Smooth muscle cell (in vitro differentiated cells): ENCODE measurements around the gene IRGQ. TPM values are rescaled to one million over a fixed set of nuclear protein-coding genes. Genes with fewer than 3 reads are reported as not detected.

ENCODE experiments used
- DNase-seq: peaks from one replicate; lab custom pipeline; 2025; ENCODE audit not compliant: unreplicated experiment; lab: John Stamatoyannopoulos, UW
- H2AFZ ChIP-seq: fragments of 200-600 bp; sonication (generic); 2 replicates; pipeline ENCODE4 v1.6.0; 2016; ENCODE audit warnings: antibody characterized with exemption, low read depth, mild to moderate bottlenecking
- H3F3A ChIP-seq: fragments of 200-600 bp; sonication (generic); 2 replicates; pipeline ENCODE4 v1.6.0; 2017; ENCODE audit warnings: antibody characterized with exemption, low read depth
- H3K27ac ChIP-seq: fragments of 200-600 bp; sonication (generic); 2 replicates; pipeline ENCODE4 v1.5.1; 2016; ENCODE audit warnings: low read depth, mild to moderate bottlenecking
- H3K27me3 ChIP-seq: fragments of 200-600 bp; sonication (generic); 2 replicates; pipeline ENCODE4 v1.6.1; 2016; ENCODE audit warnings: low read depth, mild to moderate bottlenecking
- H3K36me3 ChIP-seq: fragments of 200-600 bp; sonication (generic); 2 replicates; pipeline ENCODE4 v1.5.1; 2016; ENCODE audit warnings: low read depth
- H3K4me1 ChIP-seq: fragments of 200-600 bp; sonication (generic); 2 replicates; pipeline ENCODE4 v1.5.1; 2016; ENCODE audit warnings: low read depth
- H3K4me2 ChIP-seq: fragments of 200-600 bp; sonication (generic); 2 replicates; pipeline ENCODE4 v1.6.0; 2016; ENCODE audit warnings: mild to moderate bottlenecking
- H3K4me3 ChIP-seq: fragments of 200-600 bp; sonication (generic); 2 replicates; pipeline ENCODE4 v1.5.1; 2016; ENCODE audit warnings: mild to moderate bottlenecking
- H3K79me2 ChIP-seq: fragments of 200-600 bp; sonication (generic); 2 replicates; pipeline ENCODE4 v1.6.0; 2016; ENCODE audit warnings: low read depth, mild to moderate bottlenecking
- H3K9ac ChIP-seq: fragments of 200-600 bp; sonication (generic); 2 replicates; pipeline ENCODE4 v1.6.0; 2016; ENCODE audit warnings: low read depth
- H3K9me3 ChIP-seq: fragments of 200-600 bp; sonication (generic); replicated peaks from 2 replicates; pipeline ENCODE4 v1.5.1; 2016; ENCODE audit warnings: low read depth
- H4K20me1 ChIP-seq: fragments of 200-600 bp; sonication (generic); 2 replicates; pipeline ENCODE4 v1.6.0; 2016; ENCODE audit warnings: low read depth
- CTCF ChIP-seq: fragments of 200-600 bp; sonication (generic); IDR thresholded peaks from 2 replicates; pipeline ENCODE4 v1.5.1; 2017; ENCODE audit warnings: borderline replicate concordance, mild to moderate bottlenecking, antibody characterized with exemption; ENCODE audit not compliant: insufficient read depth, poor library complexity, severe bottlenecking
- WGBS: methylation state at CpG from one replicate; pipeline ENCODE4 v1.1.7; 2016; ENCODE audit warnings: low lambda C conversion rate; 5-methylcytosine and 5-hydroxymethylcytosine counted together
- polyA plus RNA-seq: library from polyadenylated mRNA; unstranded; fragments of >200 nt; fragmentation: Nextera tagmentation; extraction: Ambion mirVana; gene quantifications from 2 replicates; pipeline ENCODE4 v1.2.1, GENCODE V29; 2016
- total RNA-seq: library from RNA; depleted of rRNA; stranded (reverse); fragments of >200 nt; gene quantifications from 2 replicates; pipeline ENCODE4 v1.2.3, GENCODE V29; 2014

IRGQ gene
- total and polyA plus RNA-seq, 2 experiments from 2014 or later, result 13.1 TPM

- H3K4me2 ChIP-seq, result peak overlapping the region; percentile 98
- no peaks in the 10 kb centered on the region for H3K36me3 ChIP-seq
- H3K4me3 ChIP-seq, result peak overlapping the region; percentile 81
- peaks cover 34% of the 10 kb centered on the region for H3K79me2 ChIP-seq
- 58% methylated on average over 23 of the region's 23 CpGs for WGBS
- H2AFZ ChIP-seq, result peak overlapping the region; percentile 87
- peak overlapping the region; percentile 91 for H3K27ac ChIP-seq
- no peaks in the 10 kb centered on the region for H3K27me3 ChIP-seq
- TF ChIP-seq CTCF, result no peak
- no peaks in the 10 kb centered on the region for H3K9me3 ChIP-seq
- no peaks in the 10 kb centered on the region for H3F3A ChIP-seq
- H4K20me1 ChIP-seq, result no peaks in the 10 kb centered on the region
- peak overlapping the region; percentile 93 for H3K9ac ChIP-seq
- peaks cover 14% of the 10 kb centered on the region for H3K4me1 ChIP-seq
- no peak for DNase-seq
Observed at GRCh38 chr19:43620061-43621001, 24.4 kb upstream of the IRGQ start.

- no peaks in the 10 kb centered on the region for H3K9me3 ChIP-seq
- H3K27ac ChIP-seq, result peak within 1 kb of the TSS; percentile 91
- peak within 1 kb of the TSS; percentile 93 for H3K9ac ChIP-seq
- no peaks in the 10 kb centered on the region for H3K27me3 ChIP-seq
- H3K4me3 ChIP-seq, result peak within 1 kb of the TSS; percentile 81
- peaks cover 42% of the 10 kb centered on the region for H3K79me2 ChIP-seq
- H3K36me3 ChIP-seq, result no peaks in the 10 kb centered on the region
- peaks cover 14% of the 10 kb centered on the region for H3K4me1 ChIP-seq
- no peaks in the 10 kb centered on the region for H3F3A ChIP-seq
- no peaks in the 10 kb centered on the region for H4K20me1 ChIP-seq
- peak within 1 kb of the TSS; percentile 87 for H2AFZ ChIP-seq
- DNase-seq, result peak; percentile 78
- WGBS, result 1% methylated on average over 81 of the region's 81 CpGs
- no peak for TF ChIP-seq CTCF
- peak within 1 kb of the TSS; percentile 98 for H3K4me2 ChIP-seq
Observed at GRCh38 chr19:43619262-43620060, 23.5 kb upstream of the IRGQ start, which contains the start of gene ZNF428. TSS of gene ZNF428 (minus strand) at chr19:43619629. CDS start at chr19:43614304, 5,325 bp downstream.

- Histone ChIP-seq H3K4me3 (peak overlapping the region; percentile 81), H3K36me3 (no peaks in the 10 kb centered on the region), H3K4me1 (peaks cover 14% of the 10 kb centered on the region), H3F3A (no peaks in the 10 kb centered on the region), H2AFZ (peak overlapping the region; percentile 87), H3K9ac (peak overlapping the region; percentile 93), H3K4me2 (peak overlapping the region; percentile 98), H3K27ac (peak overlapping the region; percentile 91), H3K79me2 (peaks cover 47% of the 10 kb centered on the region), H3K27me3 (no peaks in the 10 kb centered on the region), H4K20me1 (no peaks in the 10 kb centered on the region), H3K9me3 (no peaks in the 10 kb centered on the region)
- DNase-seq, result no peak
- WGBS, result 7% methylated on average over 14 of the region's 14 CpGs
- no peak for TF ChIP-seq CTCF
Observed at GRCh38 chr19:43618921-43619261, 23.0 kb upstream of the IRGQ start.
